HepG2 (cell line): Measurements from ENCODE around the gene TMEM74B. TPM values are rescaled to one million over a fixed set of nuclear protein-coding genes. Genes with fewer than 3 reads are reported as not detected.

Experiments used
- AFF4 ChIP-seq: sonication (generic); formaldehyde crosslinking; IDR thresholded peaks from 2 replicates; pipeline ENCODE4 v1.4.0; 2020; ENCODE audit warnings: missing genetic modification reagents
- GABPA ChIP-seq, 2 experiments: IDR thresholded peaks; 2 replicates each; pipeline ENCODE4 v1.6.1; 2011 to 2016; ENCODE audit warnings: low read depth in 2 of 2, low read length in 1 of 2, missing biosample characterization in 1 of 2, missing genetic modification characterization in 1 of 2
- NKX3-1 ChIP-seq: sonication (generic); formaldehyde crosslinking; IDR thresholded peaks from 2 replicates; pipeline ENCODE4 v1.5.0; 2020; ENCODE audit warnings: missing genetic modification reagents
- POGK ChIP-seq: sonication (generic); formaldehyde crosslinking; conservative IDR thresholded peaks from 2 replicates; pipeline ENCODE4 v1.8.0; 2022; ENCODE audit warnings: mild to moderate bottlenecking, moderate library complexity, missing genetic modification reagents
- POGZ ChIP-seq: sonication (generic); formaldehyde crosslinking; IDR thresholded peaks from 2 replicates; pipeline ENCODE4 v1.4.0; 2020; ENCODE audit warnings: mild to moderate bottlenecking, missing genetic modification reagents
- POLR2G ChIP-seq: fragments of 200-400 bp; formaldehyde crosslinking; IDR thresholded peaks from 2 replicates; pipeline ENCODE4 v1.6.1; 2018; ENCODE audit warnings: mild to moderate bottlenecking, low read depth, low read length, moderate library complexity
- ZHX2 ChIP-seq, 2 experiments: sonication (generic) in 1 of 2; formaldehyde crosslinking in 1 of 2; IDR thresholded peaks; 2 replicates each; pipeline versions ENCODE4 v1.6.1 to v1.9.0; 2014 to 2022; ENCODE audit warnings: antibody characterized with exemption in 1 of 2, borderline replicate concordance in 1 of 2, inconsistent platforms in 1 of 2, low read depth in 1 of 2, missing genetic modification reagents in 1 of 2
- ZNF138 ChIP-seq: sonication (generic); formaldehyde crosslinking; IDR thresholded peaks from 2 replicates; pipeline ENCODE4 v1.5.0; 2020; ENCODE audit warnings: mild to moderate bottlenecking, low read depth, missing genetic modification reagents
- ZNF557 ChIP-seq: sonication (generic); formaldehyde crosslinking; IDR thresholded peaks from 2 replicates; pipeline ENCODE4 v1.4.0; 2020; ENCODE audit warnings: missing genetic modification reagents
- ZNF776 ChIP-seq: sonication (generic); formaldehyde crosslinking; IDR thresholded peaks from 2 replicates; pipeline ENCODE4 v1.4.0; 2020; ENCODE audit warnings: mild to moderate bottlenecking, missing genetic modification reagents
- ZNF891 ChIP-seq: sonication (generic); formaldehyde crosslinking; IDR thresholded peaks from 2 replicates; pipeline ENCODE4 v1.5.0; 2020; ENCODE audit warnings: mild to moderate bottlenecking, missing genetic modification reagents
- polyA plus RNA-seq, 8 experiments: library from polyadenylated mRNA; depleted of rRNA in 3 of 8; stranded (reverse) in 7 of 8; unstranded in 1 of 8; fragments of >200 nt; fragmentation: Illumina TruSeq in 4 of 8; extraction: Trizol in 4 of 8; gene quantifications; 2 replicates each; pipeline versions ENCODE4 v1.2.1 to v1.2.3, GENCODE V29; 2011 to 2016; ENCODE audit warnings: low read depth in 4 of 8, missing spikeins in 1 of 8, mixed read lengths in 1 of 8; ENCODE audit not compliant: insufficient read depth in 1 of 8
- total RNA-seq, 5 experiments: library from RNA; depleted of rRNA; stranded (reverse); fragments of >200 nt; fragmentation: Illumina TruSeq; extraction: Trizol; gene quantifications; 2 replicates each; pipeline ENCODE4 v1.2.3, GENCODE V29; 2016; ENCODE audit warnings: low read depth in 1 of 5
- TF ChIP-seq, protein P1 (sequence below): sonication (generic); formaldehyde crosslinking; IDR thresholded peaks from 2 replicates; pipeline ENCODE4 v1.8.1; 2023; ENCODE audit warnings: missing genetic modification reagents, inconsistent platforms, borderline replicate concordance
- TF ChIP-seq, protein P2 (sequence below): sonication (generic); formaldehyde crosslinking; IDR thresholded peaks from 2 replicates; pipeline ENCODE4 v1.8.0; 2022; ENCODE audit warnings: missing genetic modification reagents, mild to moderate bottlenecking, borderline replicate concordance

The TMEM74B gene
- total and polyA plus RNA-seq, 2 of the 13 experiments (the other 11 are each of a cell fraction or from before 2014, with no cell fraction given): 4.7 to 18.4 TPM

DNA sequence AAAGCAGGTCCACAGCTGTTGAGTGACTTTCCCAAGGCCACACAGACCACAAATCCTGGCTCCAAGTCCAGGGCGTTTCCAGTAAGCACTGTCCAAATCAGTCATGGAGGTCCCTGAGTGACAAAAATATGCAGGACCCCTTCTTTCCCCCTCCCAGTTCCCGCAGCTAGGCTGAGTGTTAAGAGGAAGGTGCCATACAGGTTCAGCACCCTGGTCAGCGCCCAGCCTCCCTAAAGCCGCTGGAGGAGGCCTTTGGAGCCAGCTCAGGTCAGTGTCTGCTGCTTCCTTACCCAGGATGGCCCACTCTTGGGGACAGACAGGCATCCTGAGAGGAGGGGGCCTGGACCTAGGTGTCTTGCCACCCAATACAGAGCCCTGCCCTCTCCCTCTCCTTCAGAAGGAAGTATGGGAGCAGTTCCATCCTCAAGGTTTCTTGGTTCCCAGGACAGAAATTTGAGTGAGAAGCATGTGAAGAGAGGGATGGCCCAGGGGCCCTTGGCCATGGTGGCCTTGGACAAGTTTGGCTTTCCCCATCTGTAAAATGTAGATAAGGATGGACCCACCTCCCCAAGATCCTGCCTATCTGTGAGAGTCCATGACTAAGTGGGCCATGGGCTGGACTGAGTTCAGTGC lies 13.2 kb downstream of the TMEM74B start (continued):
- TF ChIP-seq, protein P1, sequence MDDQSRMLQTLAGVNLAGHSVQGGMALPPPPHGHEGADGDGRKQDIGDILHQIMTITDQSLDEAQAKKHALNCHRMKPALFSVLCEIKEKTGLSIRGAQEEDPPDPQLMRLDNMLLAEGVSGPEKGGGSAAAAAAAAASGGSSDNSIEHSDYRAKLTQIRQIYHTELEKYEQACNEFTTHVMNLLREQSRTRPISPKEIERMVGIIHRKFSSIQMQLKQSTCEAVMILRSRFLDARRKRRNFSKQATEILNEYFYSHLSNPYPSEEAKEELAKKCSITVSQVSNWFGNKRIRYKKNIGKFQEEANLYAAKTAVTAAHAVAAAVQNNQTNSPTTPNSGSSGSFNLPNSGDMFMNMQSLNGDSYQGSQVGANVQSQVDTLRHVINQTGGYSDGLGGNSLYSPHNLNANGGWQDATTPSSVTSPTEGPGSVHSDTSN (CRISPR knock-in tag): 0 out of 2 replicates have a peak, but pooled peaks have one; percentile 34
- TF ChIP-seq AFF4 (no peak), ZNF776 (CRISPR knock-in tag) (0 out of 2 replicates have a peak, but pooled peaks have one; percentile 4), ZHX2 (IDR thresholded peaks at IDR 0.05; ENCODE audit: low read depth) (no peak), ZHX2 (CRISPR knock-in tag; IDR thresholded peaks at IDR 0.05; ENCODE audit: borderline replicate concordance) (0 out of 2 replicates have a peak, but pooled peaks have one; percentile 39), NKX3-1 (CRISPR knock-in tag) (peak; percentile 72; the same call in 1 of the 2 replicates), POGZ (CRISPR knock-in tag) (no peak), POGK (CRISPR knock-in tag) (no peak), ZNF138 (CRISPR knock-in tag) (peak; percentile 84; the same call in 1 of the 2 replicates), GABPA (IDR thresholded peaks at IDR 0.05; ENCODE audit: low read depth, low read length) (no peak), GABPA (CRISPR knock-in tag; IDR thresholded peaks at IDR 0.05; ENCODE audit: low read depth) (no peak), ZNF891 (CRISPR knock-in tag) (peak; percentile 74), ZNF557 (CRISPR knock-in tag) (0 out of 2 replicates have a peak, but pooled peaks have one; percentile 75), POLR2G (peak; percentile 37; the same call in 1 of the 2 replicates)
- TF ChIP-seq, protein P2, sequence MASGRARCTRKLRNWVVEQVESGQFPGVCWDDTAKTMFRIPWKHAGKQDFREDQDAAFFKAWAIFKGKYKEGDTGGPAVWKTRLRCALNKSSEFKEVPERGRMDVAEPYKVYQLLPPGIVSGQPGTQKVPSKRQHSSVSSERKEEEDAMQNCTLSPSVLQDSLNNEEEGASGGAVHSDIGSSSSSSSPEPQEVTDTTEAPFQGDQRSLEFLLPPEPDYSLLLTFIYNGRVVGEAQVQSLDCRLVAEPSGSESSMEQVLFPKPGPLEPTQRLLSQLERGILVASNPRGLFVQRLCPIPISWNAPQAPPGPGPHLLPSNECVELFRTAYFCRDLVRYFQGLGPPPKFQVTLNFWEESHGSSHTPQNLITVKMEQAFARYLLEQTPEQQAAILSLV (CRISPR knock-in tag): peak; percentile 44; the same call in 1 of the 2 replicates
